Vagina (tissue), 2 donors: ENCODE data around the gene PPP4R3C. TPM values are rescaled to one million over a fixed set of nuclear protein-coding genes. Genes with fewer than 3 reads are reported as not detected.
"Not testable (repeated sequence)": the region's sequence is repeated elsewhere in the genome, so short reads cannot be mapped to it uniquely, and the experiment has no call there.

Experiments used
- DNase-seq, 2 donors: peaks; one replicate each; pipeline ENCODE4 v3.0.0-alpha.2; 2017; ENCODE audit errors: extremely low spot score in 2 of 2
- H3K27ac ChIP-seq: fragments of 200-600 bp; sonication (generic); one replicate; pipeline ENCODE4 v1.5.1; 2019
- H3K27me3 ChIP-seq: fragments of 200-600 bp; sonication (generic); one replicate; pipeline ENCODE4 v1.5.1; 2019
- H3K36me3 ChIP-seq, 2 donors: fragments of 200-600 bp; sonication (generic); one replicate each; pipeline ENCODE4 v1.5.1; 2017 to 2019
- H3K4me1 ChIP-seq: fragments of 200-600 bp; sonication (generic); one replicate; pipeline ENCODE4 v1.5.1; 2019
- H3K4me3 ChIP-seq, 2 donors: fragments of 200-600 bp; sonication (generic); 1 replicate in 1 of 2; 2 replicates in 1 of 2; pipeline ENCODE4 v1.5.1; 2016 to 2019
- H3K9me3 ChIP-seq: fragments of 200-600 bp; sonication (generic); one replicate; pipeline ENCODE4 v1.5.1; 2019
- CTCF ChIP-seq, 3 experiments: fragments of 450-650 bp in 2 of 3; fragments of 200-600 bp in 1 of 3; sonication (generic) in 1 of 3; IDR thresholded peaks; one replicate each; pipeline ENCODE4 v1.5.1; 2017 to 2019; ENCODE audit warnings: antibody characterized with exemption in 3 of 3, mild to moderate bottlenecking in 2 of 3, moderate library complexity in 2 of 3
- POLR2A ChIP-seq, 2 donors: fragments of 450-650 bp; IDR thresholded peaks; one replicate each; pipeline ENCODE4 v1.6.1; 2017; ENCODE audit warnings: antibody characterized with exemption in 2 of 2, mild to moderate bottlenecking in 2 of 2, moderate library complexity in 2 of 2
- POLR2AphosphoS5 ChIP-seq, 2 donors: sonication (generic); formaldehyde crosslinking; IDR thresholded peaks; one replicate each; pipeline ENCODE4 v1.9.0; 2017; ENCODE audit warnings: antibody characterized with exemption in 2 of 2, mild to moderate bottlenecking in 2 of 2, low read depth in 1 of 2; ENCODE audit not compliant: insufficient read depth in 1 of 2
- intact Hi-C: fragments of 100-400 bp; cut with DNase I; formaldehyde crosslinking; loops from one replicate; pipeline ENCODE4 v1.15.1; 2023
- total RNA-seq: library from RNA; depleted of rRNA; stranded (reverse); fragments of >200 nt; gene quantifications from one replicate; pipeline ENCODE4 v1.2.3, GENCODE V29; 2016

Gene PPP4R3C
- total RNA-seq, 1 donor from 2014 or later: not detected

- H3K36me3 ChIP-seq: no peaks in the 10 kb centered on the region
- DNase-seq: no peak
- TF ChIP-seq POLR2A (IDR thresholded peaks at IDR 0.05): no peak
- TF ChIP-seq CTCF (IDR thresholded peaks at IDR 0.05): no peak
- no peak for TF ChIP-seq POLR2AphosphoS5 (IDR thresholded peaks at IDR 0.05; ENCODE audit: insufficient read depth in 1 of 2, low read depth in 1 of 2)
- intact Hi-C loops: no loop called here
- no peak overlapping the region for H3K4me3 ChIP-seq
- no peaks in the 10 kb centered on the region for H3K4me1 ChIP-seq
- no peaks in the 10 kb centered on the region for H3K9me3 ChIP-seq
- H3K27ac ChIP-seq: no peak overlapping the region
- no peaks in the 10 kb centered on the region for H3K27me3 ChIP-seq
These were observed 11.8 kb downstream of the PPP4R3C start for GRCh38 chrX:27451324-27451723.

GRCh38 chrX:27446423-27446822, 16.7 kb downstream of the PPP4R3C start:
- H3K4me3 ChIP-seq: no peak overlapping the region
- no peaks in the 10 kb centered on the region for H3K36me3 ChIP-seq
- DNase-seq: no peak
- no peaks in the 10 kb centered on the region for H3K9me3 ChIP-seq
- intact Hi-C loops: no loop called here
- no peak overlapping the region for H3K27ac ChIP-seq
- no peaks in the 10 kb centered on the region for H3K27me3 ChIP-seq
- no peaks in the 10 kb centered on the region for H3K4me1 ChIP-seq
- TF ChIP-seq POLR2AphosphoS5 (IDR thresholded peaks at IDR 0.05; ENCODE audit: insufficient read depth in 1 of 2, low read depth in 1 of 2) (no peak), CTCF (IDR thresholded peaks at IDR 0.05) (no peak), POLR2A (IDR thresholded peaks at IDR 0.05) (no peak)

- H3K27ac ChIP-seq: no peak overlapping the region
- no peaks in the 10 kb centered on the region for H3K27me3 ChIP-seq
- TF ChIP-seq POLR2AphosphoS5 (IDR thresholded peaks at IDR 0.05; ENCODE audit: insufficient read depth in 1 of 2, low read depth in 1 of 2) (no peak), POLR2A (IDR thresholded peaks at IDR 0.05) (no peak), CTCF (IDR thresholded peaks at IDR 0.05) (no peak)
- H3K9me3 ChIP-seq: no peaks in the 10 kb centered on the region
- H3K4me3 ChIP-seq: no peak overlapping the region
- no peaks in the 10 kb centered on the region for H3K4me1 ChIP-seq
- intact Hi-C loops: no loop called here
- no peaks in the 10 kb centered on the region for H3K36me3 ChIP-seq
- no peak for DNase-seq
These were observed 17.7 kb downstream of the PPP4R3C start for GRCh38 chrX:27445438-27445837.

GRCh38 chrX:27444093-27444908, 18.8 kb downstream of the PPP4R3C start:
- no peak for TF ChIP-seq POLR2A (IDR thresholded peaks at IDR 0.05)
- no peak for TF ChIP-seq POLR2AphosphoS5 (IDR thresholded peaks at IDR 0.05; ENCODE audit: insufficient read depth in 1 of 2, low read depth in 1 of 2)
- no peak for TF ChIP-seq CTCF (IDR thresholded peaks at IDR 0.05)

DNA sequence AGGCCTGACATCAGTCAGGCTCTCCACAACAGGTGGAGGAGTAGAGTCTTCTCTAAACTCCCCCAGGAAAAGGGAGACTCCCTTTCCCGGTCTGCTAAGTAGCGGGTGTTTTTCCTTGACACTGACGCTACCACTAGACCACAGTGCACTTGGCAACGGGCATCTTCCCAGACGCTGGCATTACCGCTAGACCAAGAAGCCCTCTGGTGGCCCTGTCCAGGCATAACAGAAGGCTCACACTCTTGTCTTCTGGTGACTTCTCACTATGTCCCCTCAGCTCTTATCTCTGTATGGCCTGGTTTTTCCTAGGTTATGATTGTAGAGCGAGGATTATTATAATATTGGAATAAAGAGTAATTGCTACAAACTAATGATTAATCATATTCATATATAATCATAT, 20.7 kb downstream of the PPP4R3C start:
- H3K36me3 ChIP-seq, H3K9me3 ChIP-seq, H3K27me3 ChIP-seq, H3K4me3 ChIP-seq, H3K27ac ChIP-seq, DNase-seq, intact Hi-C loops, H3K4me1 ChIP-seq: not testable (repeated sequence)

More at GRCh38 chrX:27444093-27444908, 18.8 kb downstream of the PPP4R3C start:
- intact Hi-C loops: no loop called here
- no peaks in the 10 kb centered on the region for H3K36me3 ChIP-seq
- no peak overlapping the region for H3K27ac ChIP-seq
- H3K9me3 ChIP-seq: no peaks in the 10 kb centered on the region
- H3K27me3 ChIP-seq: no peaks in the 10 kb centered on the region
- DNase-seq: no peak
- H3K4me3 ChIP-seq: no peak overlapping the region
- H3K4me1 ChIP-seq: no peaks in the 10 kb centered on the region
